IMR-90 (cell line): Measurements from ENCODE around the gene SLC4A4. TPM values are rescaled to one million over a fixed set of nuclear protein-coding genes. Genes with fewer than 3 reads are reported as not detected.

ENCODE experiments used
- ATAC-seq: fragments of 200-7000 bp; cut with Tn5 transposase; 2 replicates; pipeline ENCODE4 v1.9.1; 2020; ENCODE audit warnings: low read depth, mild to moderate bottlenecking, moderate library complexity
- BruUV-seq: library from RNA; stranded (reverse); fragments of 400-500 nt; replicated peaks from 2 replicates; lab custom pipeline; 2021; lab: Mats Ljungman, UMichigan
- CTCF ChIA-PET: fragments of 300-600 bp; formaldehyde crosslinking; extraction: SDS; loops from one replicate; lab custom pipeline; 2021; ENCODE audit warnings: antibody characterized with exemption; lab: Yijun Ruan, JAX
- POLR2A ChIA-PET: fragments of 300-600 bp; sonication (Branson Sonifier 250); formaldehyde crosslinking; loops from one replicate; lab custom pipeline; 2022; ENCODE audit warnings: antibody characterized with exemption; ENCODE audit not compliant: unreplicated experiment; lab: Charles Lee
- DNase-seq: peaks from one replicate; pipeline ENCODE4 v3.0.0; 2013
- H2AFZ ChIP-seq: replicated peaks from 2 replicates; pipeline ENCODE3; 2013; ENCODE audit warnings: low read length, mild to moderate bottlenecking; ENCODE audit not compliant: poor library complexity
- H2AK5ac ChIP-seq: 2 replicates; pipeline ENCODE4 v1.6.1; 2013; ENCODE audit warnings: low read depth, low read length, inconsistent platforms
- H2AK9ac ChIP-seq: replicated peaks from 2 replicates; pipeline ENCODE3; 2013; ENCODE audit warnings: mild to moderate bottlenecking, low read depth, low read length, moderate library complexity; ENCODE audit not compliant: poor library complexity
- H2BK120ac ChIP-seq: 2 replicates; pipeline ENCODE4 v1.6.1; 2013; ENCODE audit warnings: low read depth, low read length, inconsistent platforms
- H2BK15ac ChIP-seq: 3 replicates; pipeline ENCODE4 v1.6.1; 2013; ENCODE audit warnings: low read depth, low read length, inconsistent platforms
- H2BK20ac ChIP-seq: 2 replicates; pipeline ENCODE4 v1.6.1; 2013; ENCODE audit warnings: low read depth, mild to moderate bottlenecking, inconsistent platforms, low read length, moderate library complexity
- H2BK5ac ChIP-seq: 2 replicates; pipeline ENCODE4 v1.6.1; 2013; ENCODE audit warnings: mild to moderate bottlenecking, low read depth, low read length, inconsistent platforms; ENCODE audit not compliant: poor library complexity, severe bottlenecking
- H3K14ac ChIP-seq: replicated peaks from 2 replicates; pipeline ENCODE4 v1.6.1; 2013; ENCODE audit warnings: low read depth, low read length, inconsistent platforms
- H3K18ac ChIP-seq: 2 replicates; pipeline ENCODE4 v1.6.1; 2013; ENCODE audit warnings: low read depth, low read length, control low read depth
- H3K23ac ChIP-seq: 2 replicates; pipeline ENCODE4 v1.6.1; 2013; ENCODE audit warnings: low read depth, low read length, inconsistent platforms
- H3K27ac ChIP-seq: 2 replicates; pipeline ENCODE4 v1.5.1; 2013; ENCODE audit warnings: mild to moderate bottlenecking, control low read depth, low read length; ENCODE audit not compliant: insufficient read depth
- H3K27me3 ChIP-seq: 2 replicates; pipeline ENCODE4 v1.6.1; 2013; ENCODE audit warnings: low read length; ENCODE audit not compliant: control insufficient read depth, insufficient read depth
- H3K36me3 ChIP-seq: 2 replicates; pipeline ENCODE4 v1.6.1; 2013; ENCODE audit warnings: low read length, mixed read lengths; ENCODE audit not compliant: control insufficient read depth, insufficient read depth
- H3K4ac ChIP-seq: 2 replicates; pipeline ENCODE4 v1.6.1; 2013; ENCODE audit warnings: low read depth, low read length, inconsistent platforms
- H3K4me1 ChIP-seq: 2 replicates; pipeline ENCODE4 v1.6.1; 2013; ENCODE audit warnings: low read length, mixed read lengths; ENCODE audit not compliant: control insufficient read depth, insufficient read depth
- H3K4me2 ChIP-seq: 2 replicates; pipeline ENCODE4 v1.6.1; 2013; ENCODE audit warnings: low read depth, mild to moderate bottlenecking, control low read depth, low read length, moderate library complexity
- H3K4me3 ChIP-seq: 2 replicates; pipeline ENCODE4 v1.5.1; 2013; ENCODE audit warnings: low read depth, mild to moderate bottlenecking, control low read depth, low read length, moderate library complexity; ENCODE audit not compliant: insufficient read depth
- H3K56ac ChIP-seq: 2 replicates; pipeline ENCODE4 v1.6.1; 2013; ENCODE audit warnings: low read length, inconsistent platforms; ENCODE audit not compliant: insufficient read depth; ENCODE audit errors: extremely low read depth
- H3K79me1 ChIP-seq, 2 experiments: 2 replicates each; pipeline ENCODE4 v1.6.1; 2013; ENCODE audit warnings: low read length in 2 of 2, inconsistent platforms in 1 of 2, low read depth in 1 of 2
- H3K9ac ChIP-seq: 2 replicates; pipeline ENCODE4 v1.6.1; 2013; ENCODE audit warnings: low read depth, low read length, control low read depth
- H3K9me1 ChIP-seq: 2 replicates; pipeline ENCODE4 v1.6.1; 2013; ENCODE audit warnings: low read length, inconsistent platforms; ENCODE audit not compliant: insufficient read depth
- H3K9me3 ChIP-seq: 2 replicates; pipeline ENCODE4 v1.6.1; 2013; ENCODE audit warnings: low read length; ENCODE audit not compliant: control insufficient read depth, insufficient read depth
- H4K20me1 ChIP-seq: 2 replicates; pipeline ENCODE4 v1.6.1; 2013; ENCODE audit warnings: low read length, inconsistent platforms; ENCODE audit not compliant: insufficient read depth
- H4K5ac ChIP-seq: 2 replicates; pipeline ENCODE4 v1.6.1; 2013; ENCODE audit warnings: mild to moderate bottlenecking, low read depth, low read length, control low read depth
- H4K8ac ChIP-seq, 2 experiments: 2 replicates each; pipeline ENCODE4 v1.6.1; 2013; ENCODE audit warnings: low read depth in 2 of 2, low read length in 2 of 2, control low read depth in 1 of 2, inconsistent platforms in 1 of 2
- H4K91ac ChIP-seq: 2 replicates; pipeline ENCODE4 v1.6.1; 2013; ENCODE audit warnings: low read depth, low read length, inconsistent platforms; ENCODE audit not compliant: insufficient read depth
- BHLHE40 ChIP-seq: fragments of 150-350 bp; IDR thresholded peaks from 2 replicates; pipeline ENCODE4 v1.6.1; 2016; ENCODE audit warnings: mild to moderate bottlenecking, low read depth, low read length
- CEBPB ChIP-seq: IDR thresholded peaks from 2 replicates; pipeline ENCODE4 v1.6.1; 2012; ENCODE audit warnings: low read depth, low read length, improper control_type of control experiment
- CHD1 ChIP-seq: IDR thresholded peaks from 2 replicates; pipeline ENCODE4 v1.6.1; 2012; ENCODE audit warnings: low read depth, low read length, improper control_type of control experiment
- FOS ChIP-seq: fragments of 150-350 bp; IDR thresholded peaks from 2 replicates; pipeline ENCODE4 v1.6.1; 2016; ENCODE audit warnings: low read depth, low read length
- MAZ ChIP-seq: IDR thresholded peaks from 2 replicates; pipeline ENCODE4 v1.6.1; 2012; ENCODE audit warnings: low read depth, mild to moderate bottlenecking, low read length, improper control_type of control experiment, moderate library complexity, borderline replicate concordance
- MXI1 ChIP-seq: IDR thresholded peaks from 2 replicates; pipeline ENCODE4 v1.6.1; 2012; ENCODE audit warnings: low read depth, mild to moderate bottlenecking, low read length, moderate library complexity, borderline replicate concordance
- NFE2L2 ChIP-seq: fragments of 150-350 bp; IDR thresholded peaks from 2 replicates; pipeline ENCODE4 v1.6.1; 2016; ENCODE audit warnings: low read depth, mild to moderate bottlenecking, low read length
- POLR2A ChIP-seq: IDR thresholded peaks from 2 replicates; pipeline ENCODE4 v1.6.1; 2012; ENCODE audit warnings: mild to moderate bottlenecking, low read depth, low read length
- RAD21 ChIP-seq: IDR thresholded peaks from 2 replicates; pipeline ENCODE4 v1.6.1; 2012; ENCODE audit warnings: low read length, improper control_type of control experiment
- RCOR1 ChIP-seq: IDR thresholded peaks from 2 replicates; pipeline ENCODE4 v1.6.1; 2012; ENCODE audit warnings: mild to moderate bottlenecking, low read length, improper control_type of control experiment; ENCODE audit not compliant: insufficient replicate concordance
- RFX5 ChIP-seq: IDR thresholded peaks from 2 replicates; pipeline ENCODE4 v1.8.0; 2012; ENCODE audit warnings: low read depth, mild to moderate bottlenecking, low read length, moderate library complexity
- SMC3 ChIP-seq: fragments of 150-350 bp; IDR thresholded peaks from 2 replicates; pipeline ENCODE4 v1.6.1; 2016; ENCODE audit warnings: low read depth, mild to moderate bottlenecking, antibody characterized with exemption, low read length, moderate library complexity
- WGBS, 2 experiments: methylation state at CpG; one replicate each; pipeline versions ENCODE4 v1.1.5 to v1.1.7; 2013; ENCODE audit warnings: missing lambda C conversion rate in 2 of 2; ENCODE audit not compliant: insufficient read length in 1 of 2; ENCODE audit errors: extremely low coverage in 2 of 2; 5-methylcytosine and 5-hydroxymethylcytosine counted together
- dilution Hi-C: fragments of 300-500 bp; cut with HindIII; formaldehyde crosslinking; loops from one replicate; pipeline ENCODE4 v1.14.3; 2018; ENCODE audit warnings: low sequenced_read_pairs; ENCODE audit not compliant: unreplicated experiment
- in situ Hi-C: fragments of 300-500 bp; cut with MboI; formaldehyde crosslinking; loops from 3 replicates; pipeline ENCODE4 v1.14.3; 2019; ENCODE audit warnings: low sequenced_read_pairs, inconsistent platforms, mixed read lengths
- intact Hi-C: fragments of 100-400 bp; cut with micrococcal nuclease; formaldehyde crosslinking; loops from 2 replicates; pipeline ENCODE4 v1.10.0; 2022
- polyA plus RNA-seq, 3 experiments: library from polyadenylated mRNA; depleted of rRNA; stranded (reverse); fragments of >200 nt; gene quantifications; 2 replicates each; pipeline ENCODE4 v1.2.3, GENCODE V29; 2012; ENCODE audit warnings: low replicate concordance in 1 of 3
- total RNA-seq: library from RNA; depleted of rRNA; stranded (reverse); fragments of >200 nt; gene quantifications from 2 replicates; pipeline ENCODE4 v1.2.3, GENCODE V29; 2012
- TF ChIP-seq, protein P1 (sequence below): conservative IDR thresholded peaks from 2 replicates; pipeline ENCODE4 v1.5.1; 2012; ENCODE audit warnings: mild to moderate bottlenecking, low read depth, low read length, improper control_type of control experiment
- TF ChIP-seq, protein P2 (sequence below): fragments of 150-350 bp; IDR thresholded peaks from 2 replicates; pipeline ENCODE4 v1.6.1; 2016; ENCODE audit warnings: low read depth, mild to moderate bottlenecking, low read length, moderate library complexity, borderline replicate concordance
- TF ChIP-seq, protein P3 (sequence below): fragments of 150-350 bp; IDR thresholded peaks from 2 replicates; pipeline ENCODE4 v1.6.1; 2017; ENCODE audit warnings: mild to moderate bottlenecking, antibody characterized with exemption, low read length, low read depth

Gene SLC4A4
- total and polyA plus RNA-seq, 2 of the 4 experiments (the other 2 are of a cell fraction) = 5.6 to 16.8 TPM

DNA sequence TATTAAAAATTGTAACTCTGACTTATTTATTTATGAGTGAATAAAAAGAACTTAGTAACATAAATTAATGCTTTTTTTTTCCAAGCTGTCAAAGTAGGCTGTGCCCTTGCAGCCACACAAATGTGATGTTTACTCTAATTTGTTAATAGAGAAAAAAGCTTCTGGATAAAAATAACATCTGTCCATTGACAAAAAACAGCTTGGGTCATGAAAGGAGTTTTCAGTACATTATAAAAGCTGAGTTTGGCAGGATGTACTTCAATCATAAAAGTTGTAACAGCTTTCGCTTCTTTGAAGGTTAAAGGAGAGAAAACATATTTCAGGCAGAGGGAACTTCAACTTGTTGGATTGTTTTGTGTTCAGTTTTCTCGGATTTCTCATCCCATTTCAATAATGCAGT, 105.6 kb downstream of the SLC4A4 start:
- intact Hi-C loops = no loop called here
- peaks cover 11% of the 10 kb centered on the region for H3K36me3 ChIP-seq
- H3K27ac ChIP-seq = no peak overlapping the region; the same call in 1 of the 2 replicates
- no peak overlapping the region for H3K18ac ChIP-seq
- H3K9me3 ChIP-seq = no peaks in the 10 kb centered on the region
- H2AFZ ChIP-seq = no peak overlapping the region
- H3K9me1 ChIP-seq = peaks cover 2% of the 10 kb centered on the region; the same call in 1 of the 2 replicates
- H2BK5ac ChIP-seq = no peak overlapping the region
- H2BK15ac ChIP-seq = no peak overlapping the region
- H2BK20ac ChIP-seq = no peak overlapping the region
- in situ Hi-C loops = no loop called here
- no peak overlapping the region for H2BK120ac ChIP-seq
- no peak overlapping the region for H3K23ac ChIP-seq
- dilution Hi-C loops = no loop called here
- no peak overlapping the region for H3K4me3 ChIP-seq
- ATAC-seq (no peak), DNase-seq (no peak)
- H3K27me3 ChIP-seq = no peaks in the 10 kb centered on the region
- no peak overlapping the region for H3K56ac ChIP-seq
- ChIA-PET CTCF (interaction anchor here (0.5 to 0.9 kb wide), 2 partner anchors 12 to 83 kb away, joined by 3 read pairs; no protein-coding TSS in a partner anchor), POLR2A (no interaction called here)
- no peak overlapping the region for H2AK9ac ChIP-seq
- H3K79me1 ChIP-seq = peaks cover 4 to 26% of the 10 kb centered on the region in 2 experiments
- H4K5ac ChIP-seq = 0 out of 2 replicates have a peak overlapping the region, but pooled peaks have one; percentile 16
- no TSS peak for BruUV-seq
- no peaks in the 10 kb centered on the region for H4K20me1 ChIP-seq
- no peak overlapping the region for H4K91ac ChIP-seq
- no peak overlapping the region for H3K9ac ChIP-seq
- H2AK5ac ChIP-seq = no peak overlapping the region
- TF ChIP-seq BHLHE40 = no peak
- TF ChIP-seq SMC3 = no peak
- no peak for TF ChIP-seq CEBPB
- no peak for TF ChIP-seq MXI1
- TF ChIP-seq MAZ = no peak
- TF ChIP-seq RAD21 = no peak
- no peak for TF ChIP-seq FOS
- no peak for TF ChIP-seq POLR2A
- TF ChIP-seq, protein P1, sequence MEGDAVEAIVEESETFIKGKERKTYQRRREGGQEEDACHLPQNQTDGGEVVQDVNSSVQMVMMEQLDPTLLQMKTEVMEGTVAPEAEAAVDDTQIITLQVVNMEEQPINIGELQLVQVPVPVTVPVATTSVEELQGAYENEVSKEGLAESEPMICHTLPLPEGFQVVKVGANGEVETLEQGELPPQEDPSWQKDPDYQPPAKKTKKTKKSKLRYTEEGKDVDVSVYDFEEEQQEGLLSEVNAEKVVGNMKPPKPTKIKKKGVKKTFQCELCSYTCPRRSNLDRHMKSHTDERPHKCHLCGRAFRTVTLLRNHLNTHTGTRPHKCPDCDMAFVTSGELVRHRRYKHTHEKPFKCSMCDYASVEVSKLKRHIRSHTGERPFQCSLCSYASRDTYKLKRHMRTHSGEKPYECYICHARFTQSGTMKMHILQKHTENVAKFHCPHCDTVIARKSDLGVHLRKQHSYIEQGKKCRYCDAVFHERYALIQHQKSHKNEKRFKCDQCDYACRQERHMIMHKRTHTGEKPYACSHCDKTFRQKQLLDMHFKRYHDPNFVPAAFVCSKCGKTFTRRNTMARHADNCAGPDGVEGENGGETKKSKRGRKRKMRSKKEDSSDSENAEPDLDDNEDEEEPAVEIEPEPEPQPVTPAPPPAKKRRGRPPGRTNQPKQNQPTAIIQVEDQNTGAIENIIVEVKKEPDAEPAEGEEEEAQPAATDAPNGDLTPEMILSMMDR = no peak
- TF ChIP-seq, protein P2, sequence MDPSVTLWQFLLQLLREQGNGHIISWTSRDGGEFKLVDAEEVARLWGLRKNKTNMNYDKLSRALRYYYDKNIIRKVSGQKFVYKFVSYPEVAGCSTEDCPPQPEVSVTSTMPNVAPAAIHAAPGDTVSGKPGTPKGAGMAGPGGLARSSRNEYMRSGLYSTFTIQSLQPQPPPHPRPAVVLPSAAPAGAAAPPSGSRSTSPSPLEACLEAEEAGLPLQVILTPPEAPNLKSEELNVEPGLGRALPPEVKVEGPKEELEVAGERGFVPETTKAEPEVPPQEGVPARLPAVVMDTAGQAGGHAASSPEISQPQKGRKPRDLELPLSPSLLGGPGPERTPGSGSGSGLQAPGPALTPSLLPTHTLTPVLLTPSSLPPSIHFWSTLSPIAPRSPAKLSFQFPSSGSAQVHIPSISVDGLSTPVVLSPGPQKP = no peak
- TF ChIP-seq, protein P3, sequence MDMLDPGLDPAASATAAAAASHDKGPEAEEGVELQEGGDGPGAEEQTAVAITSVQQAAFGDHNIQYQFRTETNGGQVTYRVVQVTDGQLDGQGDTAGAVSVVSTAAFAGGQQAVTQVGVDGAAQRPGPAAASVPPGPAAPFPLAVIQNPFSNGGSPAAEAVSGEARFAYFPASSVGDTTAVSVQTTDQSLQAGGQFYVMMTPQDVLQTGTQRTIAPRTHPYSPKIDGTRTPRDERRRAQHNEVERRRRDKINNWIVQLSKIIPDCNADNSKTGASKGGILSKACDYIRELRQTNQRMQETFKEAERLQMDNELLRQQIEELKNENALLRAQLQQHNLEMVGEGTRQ = no peak
- no peak for TF ChIP-seq RCOR1
- no peak for TF ChIP-seq RFX5
- TF ChIP-seq CHD1 = no peak
- TF ChIP-seq NFE2L2 = no peak
- H3K14ac ChIP-seq = no peak overlapping the region
- no peak overlapping the region for H3K4ac ChIP-seq
- 0 out of 4 replicates have a peak overlapping the region, but pooled peaks of 1 of the 2 experiments have one; percentile 22 for H4K8ac ChIP-seq
- no CpG with 5 or more reads among the region's 2 CpGs for WGBS, 2 experiments
- H3K4me1 ChIP-seq = no peaks in the 10 kb centered on the region
- no peak overlapping the region for H3K4me2 ChIP-seq
